ENCODE data around the gene RPAP3. TPM values are rescaled to one million over a fixed set of nuclear protein-coding genes. Genes with fewer than 3 reads are reported as not detected.

RPAP3 gene
- total RNA-seq, 2 donors from 2014 or later: 26.3 to 33.8 TPM

DNA sequence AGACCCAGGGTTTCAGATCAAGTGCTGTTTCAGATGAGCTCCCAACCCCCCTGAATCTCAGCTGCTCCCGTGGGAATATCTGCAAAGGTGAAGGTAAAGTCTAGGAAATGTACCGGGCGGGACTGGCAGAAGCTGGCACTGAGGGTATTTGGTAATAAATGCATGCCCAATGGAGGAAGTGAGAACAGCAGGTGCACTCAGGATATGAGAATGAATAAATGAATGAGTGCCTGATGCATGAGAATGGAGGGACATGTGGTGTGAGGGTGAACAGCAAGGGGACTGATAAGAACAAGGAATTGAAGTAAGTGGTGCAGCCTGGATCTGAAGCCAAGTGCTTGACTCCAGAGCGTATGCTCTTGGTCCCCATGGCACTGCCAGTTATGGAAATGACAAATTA lies 41.3 kb upstream of the RPAP3 start:
- H3K27me3 Mint-ChIP-seq: peaks cover 20 to 21% of the 10 kb centered on the region in 2 donors
- ATAC-seq (no peak), DNase-seq (ENCODE audit: low spot score) (no peak)
- H3K9me3 Mint-ChIP-seq: no peaks in the 10 kb centered on the region
- H3K4me3 Mint-ChIP-seq: no peak overlapping the region
- H3K4me1 Mint-ChIP-seq (ENCODE audit: low read depth in 2 of 2): peaks cover 5 to 6% of the 10 kb centered on the region in 2 donors
- H3K27ac Mint-ChIP-seq: no peak overlapping the region
- no peaks in the 10 kb centered on the region for H3K36me3 Mint-ChIP-seq

DNA sequence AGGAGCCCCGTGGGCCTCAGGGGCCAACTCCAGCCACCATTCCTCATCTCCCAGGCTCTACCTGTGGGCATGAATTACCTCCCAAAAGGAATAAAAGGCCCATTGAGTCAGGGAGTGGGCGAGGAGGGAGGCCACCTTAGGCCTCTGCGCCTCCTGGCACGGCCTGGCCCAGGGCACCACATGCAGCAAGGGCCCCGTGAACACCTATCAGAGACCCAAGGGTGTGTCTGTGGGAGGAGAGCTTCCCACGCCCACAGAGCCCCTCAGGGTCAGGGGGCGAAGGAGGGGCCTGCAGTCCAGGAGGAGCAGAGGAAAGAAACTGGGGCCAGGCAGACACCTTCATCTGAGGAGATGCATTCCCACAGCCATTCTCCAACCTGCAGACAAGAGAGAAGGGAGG lies 40.7 kb upstream of the RPAP3 start:
- no peak overlapping the region for H3K27ac Mint-ChIP-seq
- no peak overlapping the region for H3K4me3 Mint-ChIP-seq
- H3K36me3 Mint-ChIP-seq: no peaks in the 10 kb centered on the region
- DNase-seq (ENCODE audit: low spot score) (no peak), ATAC-seq (no peak)
- peaks cover 6 to 8% of the 10 kb centered on the region in 2 donors for H3K4me1 Mint-ChIP-seq (ENCODE audit: low read depth in 2 of 2)
- H3K27me3 Mint-ChIP-seq: peaks cover 20 to 21% of the 10 kb centered on the region in 2 donors
- no peaks in the 10 kb centered on the region for H3K9me3 Mint-ChIP-seq

GRCh38 chr12:47746073-47746472 lies 40.2 kb upstream of the RPAP3 start:
- Mint-ChIP-seq H3K36me3 (no peaks in the 10 kb centered on the region), H3K4me3 (no peak overlapping the region), H3K27ac (no peak overlapping the region), H3K27me3 (peaks cover 21 to 23% of the 10 kb centered on the region in 2 donors), H3K4me1 (ENCODE audit: low read depth in 2 of 2) (peaks cover 10 to 12% of the 10 kb centered on the region in 2 donors), H3K9me3 (no peaks in the 10 kb centered on the region)
- DNase-seq (ENCODE audit: low spot score) (no peak), ATAC-seq (no peak)

GRCh38 chr12:47745485-47746041 lies 39.7 kb upstream of the RPAP3 start:
- Mint-ChIP-seq H3K27ac (no peak overlapping the region), H3K4me3 (no peak overlapping the region), H3K27me3 (peaks cover 21 to 23% of the 10 kb centered on the region in 2 donors), H3K4me1 (ENCODE audit: low read depth in 2 of 2) (peaks cover 11 to 14% of the 10 kb centered on the region in 2 donors), H3K9me3 (no peaks in the 10 kb centered on the region), H3K36me3 (no peaks in the 10 kb centered on the region)
- no peak for DNase-seq (ENCODE audit: low spot score)
- no peak for ATAC-seq

DNA sequence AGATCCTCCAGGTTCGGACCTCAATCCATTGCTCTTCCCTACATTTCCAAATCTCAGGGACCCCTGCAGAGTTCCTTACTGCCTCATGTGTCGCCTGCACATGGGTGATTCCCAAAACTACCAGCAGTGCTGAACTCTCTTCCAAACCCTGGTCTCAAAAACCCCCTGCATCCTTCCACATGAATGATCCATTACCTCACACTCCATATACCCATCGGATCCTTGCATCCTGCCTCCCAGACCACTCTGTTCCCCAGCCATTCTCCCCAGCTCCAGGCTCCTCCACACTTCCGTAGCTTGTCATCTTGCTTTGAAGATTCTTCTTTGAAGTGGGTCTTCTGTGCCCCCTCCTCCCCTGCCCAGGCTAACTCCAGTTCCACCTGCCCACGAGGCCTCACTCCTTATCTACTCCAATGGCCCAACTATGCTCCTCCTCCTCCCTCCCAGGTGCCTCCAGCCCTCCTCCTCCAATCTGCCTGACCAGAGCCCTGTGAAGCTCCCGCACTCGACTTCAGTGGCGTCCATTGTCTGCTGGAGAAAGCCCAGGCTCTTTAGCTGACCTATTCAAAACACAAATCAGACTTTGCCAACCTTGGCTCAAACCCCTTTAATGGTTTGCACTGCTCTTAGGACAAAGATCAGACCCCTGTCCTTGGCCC lies 39.1 kb upstream of the RPAP3 start:
- no peak overlapping the region for H3K27ac Mint-ChIP-seq
- no peaks in the 10 kb centered on the region for H3K9me3 Mint-ChIP-seq

DNA sequence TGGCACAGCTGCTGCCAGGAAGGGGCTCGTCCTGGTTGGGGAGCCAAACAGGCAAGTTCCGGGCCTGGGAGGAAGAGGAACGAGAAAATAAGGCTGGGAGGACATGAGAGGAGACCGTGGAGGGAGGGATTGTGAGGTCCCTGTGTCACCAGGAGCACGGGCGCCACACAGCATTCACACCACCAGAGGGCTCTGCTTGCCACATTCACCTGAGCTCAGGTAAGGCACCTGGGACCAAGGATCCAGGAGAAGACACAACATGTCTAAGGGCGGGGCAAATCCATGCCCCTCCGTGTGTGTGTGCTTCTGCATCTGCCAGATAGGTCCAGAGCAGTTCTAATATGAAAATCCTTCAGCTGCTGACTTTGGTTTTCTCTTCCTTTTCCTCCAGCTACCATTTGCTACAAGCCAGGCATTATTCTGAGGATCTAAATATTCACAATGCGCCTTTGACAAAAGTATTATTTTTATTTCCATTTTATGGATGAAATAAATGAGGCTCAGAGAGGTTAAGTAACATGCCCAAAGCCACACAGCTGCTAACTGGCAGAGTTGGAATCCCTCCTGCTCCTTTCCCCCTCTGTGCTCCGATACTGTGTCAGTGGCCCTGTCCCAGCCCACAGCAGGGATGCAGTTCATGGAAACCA lies 38.3 kb upstream of the RPAP3 start:
- no peak for ATAC-seq

More for the DNA sequence above, 39.1 kb upstream of the RPAP3 start:
- DNase-seq (ENCODE audit: low spot score) (no peak), ATAC-seq (no peak)
- no peak overlapping the region for H3K4me3 Mint-ChIP-seq
- H3K4me1 Mint-ChIP-seq (ENCODE audit: low read depth in 2 of 2): peaks cover 11 to 16% of the 10 kb centered on the region in 2 donors
- no peaks in the 10 kb centered on the region for H3K36me3 Mint-ChIP-seq
- H3K27me3 Mint-ChIP-seq: peaks cover 21% of the 10 kb centered on the region in 2 donors

GRCh38 chr12:47743311-47743860 lies 37.6 kb upstream of the RPAP3 start:
- Mint-ChIP-seq H3K9me3 (no peaks in the 10 kb centered on the region), H3K27ac (no peak overlapping the region), H3K27me3 (peaks cover 14 to 21% of the 10 kb centered on the region in 2 donors), H3K4me3 (no peak overlapping the region), H3K4me1 (ENCODE audit: low read depth in 2 of 2) (peaks cover 15 to 17% of the 10 kb centered on the region in 2 donors), H3K36me3 (no peaks in the 10 kb centered on the region)
- ATAC-seq (no peak), DNase-seq (ENCODE audit: low spot score) (no peak)

More for the DNA sequence above, 38.3 kb upstream of the RPAP3 start:
- Mint-ChIP-seq H3K27ac (no peak overlapping the region), H3K4me3 (no peak overlapping the region), H3K27me3 (peaks cover 18 to 21% of the 10 kb centered on the region in 2 donors), H3K36me3 (no peaks in the 10 kb centered on the region), H3K4me1 (ENCODE audit: low read depth in 2 of 2) (peaks cover 15 to 21% of the 10 kb centered on the region in 2 donors), H3K9me3 (no peaks in the 10 kb centered on the region)
- no peak for DNase-seq (ENCODE audit: low spot score)

DNA sequence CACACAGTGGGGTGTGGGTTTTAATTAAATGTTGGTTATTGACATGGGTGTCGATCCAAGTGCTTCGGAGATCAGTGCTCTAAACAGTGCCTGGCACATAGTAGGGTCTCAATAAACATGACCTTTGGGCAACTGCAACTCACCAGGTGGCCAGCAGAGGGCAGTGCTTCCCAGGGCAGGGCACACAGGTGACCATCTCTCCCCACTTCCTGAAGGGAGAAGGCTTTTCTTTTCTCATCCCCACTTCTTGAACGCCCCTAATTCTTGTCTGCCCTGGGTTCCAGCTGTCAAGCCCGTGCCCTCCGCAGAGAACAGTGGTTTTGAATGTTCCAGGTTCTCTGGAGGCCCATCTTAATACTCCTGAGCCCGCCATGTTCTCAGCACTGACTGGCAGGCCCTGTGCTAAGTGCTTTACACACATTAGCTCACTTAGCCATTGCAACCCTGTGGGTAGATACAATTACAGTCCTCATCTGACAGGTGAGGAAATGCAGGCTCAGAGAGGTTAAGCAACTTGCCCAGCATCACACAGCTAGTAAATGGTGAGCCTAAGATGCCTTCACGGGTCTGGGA lies 36.5 kb upstream of the RPAP3 start:
- H3K36me3 Mint-ChIP-seq: no peaks in the 10 kb centered on the region
- peak overlapping the region in 1 of 2 donors; percentile 56 for H3K27ac Mint-ChIP-seq
- DNase-seq (ENCODE audit: low spot score) (peak; percentile 80), ATAC-seq (peak in 1 of 2 donors; percentile 63)
- H3K4me3 Mint-ChIP-seq: no peak overlapping the region
- H3K27me3 Mint-ChIP-seq: peaks cover 14 to 21% of the 10 kb centered on the region in 2 donors
- H3K4me1 Mint-ChIP-seq (ENCODE audit: low read depth in 2 of 2): peaks cover 15 to 17% of the 10 kb centered on the region in 2 donors
- no peaks in the 10 kb centered on the region for H3K9me3 Mint-ChIP-seq

DNA sequence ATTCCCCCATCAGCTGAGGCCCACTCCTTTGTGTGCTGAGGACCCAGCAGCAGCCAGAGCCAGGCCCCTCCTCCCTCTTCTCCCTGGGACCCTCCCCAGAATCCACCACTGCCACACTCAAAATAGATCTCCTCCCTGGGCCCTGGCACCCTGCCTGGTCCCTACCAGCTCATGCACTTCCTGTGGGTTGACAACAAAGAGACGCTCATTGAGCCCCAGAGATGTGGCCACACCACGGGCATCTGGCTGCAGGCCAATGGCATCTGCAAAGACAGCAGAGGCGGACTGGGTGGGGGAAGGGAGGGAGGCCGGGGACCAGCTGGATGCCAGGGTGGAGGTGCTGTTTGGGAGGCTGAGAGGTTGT lies 35.5 kb upstream of the RPAP3 start:
- ATAC-seq: peak; percentile 54 to 64
- Mint-ChIP-seq H3K4me3 (peak overlapping the region; percentile 14), H3K36me3 (no peaks in the 10 kb centered on the region), H3K27ac (no peak overlapping the region), H3K9me3 (no peaks in the 10 kb centered on the region), H3K4me1 (ENCODE audit: low read depth in 2 of 2) (peaks cover 15 to 17% of the 10 kb centered on the region in 2 donors), H3K27me3 (peaks cover 11 to 21% of the 10 kb centered on the region in 2 donors)
- DNase-seq (ENCODE audit: low spot score): no peak

GRCh38 chr12:47740606-47741339 lies 34.9 kb upstream of the RPAP3 start:
- ATAC-seq: no peak
- DNase-seq (ENCODE audit: low spot score): no peak
- H3K9me3 Mint-ChIP-seq: no peaks in the 10 kb centered on the region
- H3K27me3 Mint-ChIP-seq: peaks cover 11 to 21% of the 10 kb centered on the region in 2 donors
- H3K4me1 Mint-ChIP-seq (ENCODE audit: low read depth in 2 of 2): peaks cover 15 to 17% of the 10 kb centered on the region in 2 donors
- no peaks in the 10 kb centered on the region for H3K36me3 Mint-ChIP-seq
- H3K4me3 Mint-ChIP-seq: peak overlapping the region; percentile 14
- no peak overlapping the region for H3K27ac Mint-ChIP-seq

DNA sequence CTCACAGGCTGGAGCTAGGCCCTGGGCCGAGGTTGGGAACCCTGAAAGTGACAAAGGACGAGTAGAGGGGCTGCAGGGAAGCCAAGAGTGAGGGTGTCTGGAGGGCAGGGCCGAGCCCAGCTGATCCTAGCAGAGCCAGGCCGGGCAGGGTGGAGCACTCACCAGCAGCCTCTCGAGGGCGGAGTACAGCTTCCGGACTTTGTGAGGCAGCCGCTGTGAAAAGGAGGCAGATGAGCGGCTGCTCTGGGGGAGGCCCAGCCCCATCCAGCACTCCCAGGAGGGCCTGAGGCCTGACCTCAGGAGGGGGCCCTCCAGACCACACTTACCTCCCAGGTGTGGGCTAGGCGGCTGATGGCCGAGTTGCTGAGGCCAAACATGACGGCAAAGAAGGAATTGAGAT lies 34.1 kb upstream of the RPAP3 start:
- peaks cover 7 to 13% of the 10 kb centered on the region in 2 donors for H3K27me3 Mint-ChIP-seq
- no peaks in the 10 kb centered on the region for H3K36me3 Mint-ChIP-seq
- no peaks in the 10 kb centered on the region for H3K9me3 Mint-ChIP-seq
- H3K27ac Mint-ChIP-seq: peak overlapping the region in 1 of 2 donors; percentile 84
- no peak for ATAC-seq
- H3K4me3 Mint-ChIP-seq: no peak overlapping the region
- no peak for DNase-seq (ENCODE audit: low spot score)
- H3K4me1 Mint-ChIP-seq (ENCODE audit: low read depth in 2 of 2): peaks cover 15 to 17% of the 10 kb centered on the region in 2 donors

DNA sequence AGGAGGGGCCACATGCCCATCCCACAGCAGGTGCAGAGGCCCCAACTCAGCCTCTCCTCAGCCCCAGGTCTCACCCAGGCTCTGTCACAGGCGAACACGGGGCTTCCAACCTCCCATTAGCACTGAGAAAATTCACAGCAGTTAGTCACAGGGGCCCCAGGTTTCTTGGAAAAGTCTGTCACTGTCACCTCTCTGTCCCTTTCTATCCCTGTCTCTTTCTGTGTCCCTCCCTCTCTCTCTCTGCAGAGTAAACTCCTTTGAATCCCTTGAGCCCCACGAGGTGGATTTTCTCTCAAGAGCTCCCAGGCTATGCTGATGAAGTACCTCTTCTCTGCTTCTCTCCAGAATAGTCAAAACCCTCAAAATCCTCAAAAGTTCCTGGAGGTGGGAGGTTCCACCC lies 33.5 kb upstream of the RPAP3 start:
- H3K9me3 Mint-ChIP-seq: no peaks in the 10 kb centered on the region
- DNase-seq (ENCODE audit: low spot score) (no peak), ATAC-seq (no peak)
- H3K27me3 Mint-ChIP-seq: peaks cover 3 to 7% of the 10 kb centered on the region in 2 donors
- H3K27ac Mint-ChIP-seq: peak overlapping the region in 1 of 2 donors; percentile 84
- no peaks in the 10 kb centered on the region for H3K36me3 Mint-ChIP-seq
- no peak overlapping the region for H3K4me3 Mint-ChIP-seq
- H3K4me1 Mint-ChIP-seq (ENCODE audit: low read depth in 2 of 2): peaks cover 15 to 17% of the 10 kb centered on the region in 2 donors

GRCh38 chr12:47737936-47738594 lies 32.2 kb upstream of the RPAP3 start:
- Mint-ChIP-seq H3K4me3 (no peak overlapping the region), H3K27ac (no peak overlapping the region)
- no peak for ATAC-seq

More at GRCh38 chr12:47737936-47738594, 32.2 kb upstream of the RPAP3 start:
- Mint-ChIP-seq H3K36me3 (no peaks in the 10 kb centered on the region), H3K27me3 (peaks cover under 1 to 3% of the 10 kb centered on the region in 2 donors), H3K9me3 (no peaks in the 10 kb centered on the region), H3K4me1 (ENCODE audit: low read depth in 2 of 2) (peaks cover 15 to 17% of the 10 kb centered on the region in 2 donors)
- DNase-seq (ENCODE audit: low spot score): no peak

Measured in natural killer cell treated with Interleukin-12 subunit alpha and Interleukin-12 subunit beta and Interleukin-15 and Interleukin-18, amount 100 ng/mL, for 72 hours (primary cell).